ENCODE measurements around the gene WDR41. TPM values are rescaled to one million over a fixed set of nuclear protein-coding genes. Genes with fewer than 3 reads are reported as not detected.

The WDR41 gene
- total RNA-seq, 1 experiment from 2014 or later: 57.3 TPM

GRCh38 chr5:77394064-77394715 is 97.9 kb downstream of the WDR41 start:
- ATAC-seq (no peak), DNase-seq (ENCODE audit: low read depth, low spot score) (no peak)
- TF ChIP-seq CTCF (IDR thresholded peaks at IDR 0.05) (0 out of 2 replicates have a peak, but pooled peaks have one; percentile 11), REST (IDR thresholded peaks at IDR 0.05; ENCODE audit: insufficient read depth in 1 of 2, low read depth in 2 of 2, low read length in 1 of 2) (no peak), SIN3A (IDR thresholded peaks at IDR 0.05; ENCODE audit: borderline replicate concordance, insufficient read depth, low read depth, low read length) (no peak)
- no peaks in the 10 kb centered on the region for H3K36me3 ChIP-seq (ENCODE audit: control insufficient read depth, insufficient read depth, low read length)
- no peak overlapping the region for H3K27ac ChIP-seq (ENCODE audit: low read length)
- CTCF ChIA-PET: no interaction called here
- H3K9me3 ChIP-seq (ENCODE audit: control insufficient read depth, insufficient read depth, low read depth, low read length): no peaks in the 10 kb centered on the region
- BruUV-seq (replicated peaks): no TSS peak
- H3K4me3 ChIP-seq (ENCODE audit: low read depth in 2 of 2, low read length in 2 of 2): no peak overlapping the region
- in situ Hi-C loops (cut with HindIII; ENCODE audit: low pct_unique_long_range_greater_than_20kb, low sequenced_read_pairs): no loop called here
- intact Hi-C loops (cut with micrococcal nuclease; ENCODE audit: unreplicated experiment): no loop called here
- H3K4me1 ChIP-seq (ENCODE audit: control insufficient read depth, insufficient read depth, low read length): no peaks in the 10 kb centered on the region
- peaks cover 8% of the 10 kb centered on the region for H3K27me3 ChIP-seq (ENCODE audit: control insufficient read depth, insufficient read depth, low read length)
- POLR2A ChIA-PET: no interaction called here

GRCh38 chr5:77391240-77391765 is 100.8 kb downstream of the WDR41 start:
- CTCF ChIA-PET: interaction anchor here (0.6 kb wide), 1 partner anchor 312 kb away, joined by 3 read pairs; no protein-coding TSS in a partner anchor
- no TSS peak for BruUV-seq (replicated peaks)
- in situ Hi-C loops (cut with HindIII; ENCODE audit: low pct_unique_long_range_greater_than_20kb, low sequenced_read_pairs): no loop called here

More at GRCh38 chr5:77391240-77391765, 100.8 kb downstream of the WDR41 start:
- intact Hi-C loops (cut with micrococcal nuclease; ENCODE audit: unreplicated experiment): no loop called here
- Histone ChIP-seq H3K9me3 (ENCODE audit: control insufficient read depth, insufficient read depth, low read depth, low read length) (no peaks in the 10 kb centered on the region), H3K36me3 (ENCODE audit: control insufficient read depth, insufficient read depth, low read length) (no peaks in the 10 kb centered on the region), H3K4me3 (ENCODE audit: low read depth in 2 of 2, low read length in 2 of 2) (no peak overlapping the region), H3K27ac (ENCODE audit: low read length) (no peak overlapping the region), H3K27me3 (ENCODE audit: control insufficient read depth, insufficient read depth, low read length) (peaks cover 8% of the 10 kb centered on the region), H3K4me1 (ENCODE audit: control insufficient read depth, insufficient read depth, low read length) (no peaks in the 10 kb centered on the region)
- ATAC-seq (no peak), DNase-seq (ENCODE audit: low read depth, low spot score) (no peak)
- POLR2A ChIA-PET: no interaction called here
- TF ChIP-seq REST (IDR thresholded peaks at IDR 0.05; ENCODE audit: insufficient read depth in 1 of 2, low read depth in 2 of 2, low read length in 1 of 2) (no peak), TCF7L2 (IDR thresholded peaks at IDR 0.05; ENCODE audit: low read depth, low read length) (no peak)
